Endothelial cell (in vitro differentiated cells): Measurements from ENCODE around the gene CD69. TPM values are rescaled to one million over a fixed set of nuclear protein-coding genes. Genes with fewer than 3 reads are reported as not detected.
"Not testable (repeated sequence)": the region's sequence is repeated elsewhere in the genome, so short reads cannot be mapped to it uniquely, and the experiment has no call there.

Source experiments
- DNase-seq: peaks from one replicate; pipeline ENCODE4 v3.0.0; 2021; ENCODE audit warnings: low spot score
- H3K27ac Mint-ChIP-seq: one replicate; pipeline ENCODE4 v1.8.0; 2021; ENCODE audit warnings: mixed read lengths, inconsistent platforms; ENCODE audit not compliant: unreplicated experiment
- H3K27me3 Mint-ChIP-seq: one replicate; pipeline ENCODE4 v1.8.0; 2021; ENCODE audit warnings: mild to moderate bottlenecking, moderate library complexity, mixed read lengths, inconsistent platforms; ENCODE audit not compliant: unreplicated experiment
- H3K36me3 Mint-ChIP-seq: one replicate; pipeline ENCODE4 v1.8.0; 2021; ENCODE audit warnings: mild to moderate bottlenecking, low read depth, mixed read lengths, inconsistent platforms; ENCODE audit not compliant: unreplicated experiment
- H3K4me1 Mint-ChIP-seq: one replicate; pipeline ENCODE4 v1.8.0; 2021; ENCODE audit warnings: mild to moderate bottlenecking, mixed read lengths, inconsistent platforms; ENCODE audit not compliant: unreplicated experiment
- H3K4me3 Mint-ChIP-seq: one replicate; pipeline ENCODE4 v1.8.0; 2021; ENCODE audit warnings: mild to moderate bottlenecking, mixed read lengths, inconsistent platforms; ENCODE audit not compliant: unreplicated experiment
- H3K9me3 Mint-ChIP-seq: one replicate; pipeline ENCODE4 v1.8.0; 2021; ENCODE audit warnings: mixed read lengths, inconsistent platforms; ENCODE audit not compliant: unreplicated experiment
- CTCF ChIP-seq: fragments of 200-600 bp; sonication (generic); IDR thresholded peaks from one replicate; pipeline ENCODE4 v1.5.0; 2021; ENCODE audit warnings: antibody characterized with exemption; ENCODE audit not compliant: unreplicated experiment
- total RNA-seq: library from RNA; stranded (reverse); fragmentation: NEBNext Ultra II Directional; extraction: Animal tissue kit (Norgen Biotek cat#: 25700); gene quantifications from one replicate; pipeline ENCODE4 v1.2.1, GENCODE V29; 2021; ENCODE audit not compliant: unreplicated experiment

The CD69 gene
- total RNA-seq, 1 donor from 2014 or later: 0.69 TPM

DNA sequence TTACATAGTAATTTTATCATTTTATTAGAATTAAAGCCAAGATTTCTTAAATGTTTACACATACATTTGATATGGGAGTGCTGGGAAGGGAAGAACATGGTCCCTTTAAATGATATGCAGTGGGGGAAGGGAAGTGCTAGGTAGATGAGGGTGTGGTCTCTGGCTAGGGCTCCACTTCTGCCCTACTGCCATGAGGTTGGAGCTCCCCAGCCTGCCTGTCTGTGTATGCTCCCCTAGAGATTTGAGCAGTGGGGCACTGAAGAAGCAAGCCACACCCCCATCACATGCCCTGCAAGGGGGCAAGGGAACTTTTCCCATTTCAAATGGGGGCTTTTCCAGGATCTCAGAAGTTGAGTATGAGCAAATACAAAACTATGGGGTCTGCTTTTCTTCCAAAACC, 53.3 kb downstream of the CD69 start:
- Mint-ChIP-seq H3K36me3 (no peaks in the 10 kb centered on the region), H3K9me3 (no peaks in the 10 kb centered on the region), H3K4me1 (peaks cover 10% of the 10 kb centered on the region), H3K27me3 (peaks cover 2% of the 10 kb centered on the region), H3K4me3 (no peak overlapping the region), H3K27ac (no peak overlapping the region)
- no peak for TF ChIP-seq CTCF
- DNase-seq: no peak

DNA sequence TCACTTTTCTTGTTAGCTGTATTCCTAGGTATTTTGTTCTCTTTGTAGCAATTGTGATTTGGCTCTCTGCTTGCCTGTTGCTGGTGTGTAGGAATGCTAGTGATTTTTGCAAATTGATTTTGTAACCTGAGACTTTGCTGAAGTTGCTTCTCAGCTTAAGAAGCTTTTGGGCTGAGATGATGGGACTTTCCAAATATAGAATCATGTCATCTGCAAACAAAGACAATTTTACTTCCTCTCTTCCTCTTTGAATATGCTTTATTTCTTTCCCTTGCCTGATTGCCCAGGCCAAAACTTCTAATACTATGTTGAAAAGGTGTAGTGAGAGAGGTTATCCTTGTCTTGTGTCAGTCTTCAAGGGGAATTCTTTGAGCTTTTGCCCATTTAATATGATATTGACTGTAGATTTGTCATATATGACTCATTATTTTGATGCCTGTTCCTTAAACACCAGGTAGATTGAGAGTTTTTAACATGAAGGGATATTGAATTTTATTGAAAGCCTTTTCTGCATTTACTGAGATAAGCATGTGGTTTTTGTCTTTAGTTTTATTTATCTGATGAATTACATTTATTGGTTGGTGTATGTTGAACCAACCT, 54.5 kb downstream of the CD69 start:
- Mint-ChIP-seq H3K36me3 (no peaks in the 10 kb centered on the region), H3K4me3 (no peak overlapping the region), H3K27me3 (peaks cover 2% of the 10 kb centered on the region), H3K27ac (no peak overlapping the region), H3K4me1 (peaks cover 12% of the 10 kb centered on the region), H3K9me3 (no peaks in the 10 kb centered on the region)
- no peak for DNase-seq
- no peak for TF ChIP-seq CTCF

DNA sequence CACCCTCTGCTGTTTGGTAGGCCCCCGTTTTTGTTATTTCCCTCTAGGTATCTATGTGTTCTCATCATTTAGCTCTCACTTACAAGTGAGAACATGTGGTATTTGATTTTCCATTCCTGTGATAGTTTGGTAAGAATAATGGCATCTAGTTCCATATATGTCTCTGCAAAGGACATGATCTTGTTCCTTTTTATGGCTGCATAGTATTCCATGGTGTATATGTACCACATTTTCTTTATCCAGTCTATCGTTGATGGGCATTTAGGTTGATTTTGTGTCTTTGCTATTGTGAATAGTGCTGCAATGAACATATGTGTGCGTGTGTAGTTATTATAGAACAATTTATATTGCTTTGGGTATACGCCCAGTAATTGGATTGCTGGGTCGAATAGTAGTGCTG, 56.1 kb downstream of the CD69 start:
- H3K36me3 Mint-ChIP-seq, H3K27me3 Mint-ChIP-seq, H3K27ac Mint-ChIP-seq, H3K9me3 Mint-ChIP-seq, H3K4me3 Mint-ChIP-seq, DNase-seq: not testable (repeated sequence)
- peaks cover 27% of the 10 kb centered on the region for H3K4me1 Mint-ChIP-seq

Other genes with a start within 250 kb of the CD69 start
- not detected for gene KLRB1, start 153.0 kb downstream of the CD69 start, total RNA-seq
- gene CLEC2D, start 91.2 kb downstream of the CD69 start, total RNA-seq: 18.9 TPM
- gene CLECL1, start 27.8 kb downstream of the CD69 start, total RNA-seq: not detected
- not detected for gene KLRF1, start 66.6 kb upstream of the CD69 start, total RNA-seq
- not detected for gene CLEC2B, start 108.5 kb upstream of the CD69 start, total RNA-seq
- not detected for gene KLRF2, start 120.6 kb upstream of the CD69 start, total RNA-seq
- not detected for gene CLEC2A, start 171.5 kb upstream of the CD69 start, total RNA-seq
- gene CLEC12A, start 210.5 kb upstream of the CD69 start, total RNA-seq: not detected
- not detected for gene CLEC1B, start 238.2 kb upstream of the CD69 start, total RNA-seq
- gene CLEC12B, start 249.7 kb upstream of the CD69 start, total RNA-seq: not detected